ENCODE measurements around the gene ACSM6.
"Not testable (repeated sequence)": the region's sequence is repeated elsewhere in the genome, so short reads cannot be mapped to it uniquely, and the experiment has no call there.

ACSM6 gene

GRCh38 chr10:95235676-95236067 lies 41.6 kb downstream of the ACSM6 start:
- no peak overlapping the region for H3K4me3 ChIP-seq (ENCODE audit: low read depth, low read length)
- peak overlapping the region; percentile 72 for H3K27ac ChIP-seq (ENCODE audit: low read depth, low read length)
- no peak overlapping the region for H3K9ac ChIP-seq (ENCODE audit: low read length)
- H3K36me3 ChIP-seq (ENCODE audit: control insufficient read depth, insufficient read depth, low read length) = peaks cover 57% of the 10 kb centered on the region
- peaks cover 5% of the 10 kb centered on the region; the same call in 1 of the 2 replicates for H3K9me3 ChIP-seq (ENCODE audit: control insufficient read depth, insufficient read depth, low read depth, low read length)
- peaks cover 25% of the 10 kb centered on the region for H3K4me1 ChIP-seq (ENCODE audit: control insufficient read depth, insufficient read depth, low read length)
- H3K27me3 ChIP-seq (ENCODE audit: control insufficient read depth, insufficient read depth, low read length) = no peaks in the 10 kb centered on the region

GRCh38 chr10:95236068-95236903 lies 42.2 kb downstream of the ACSM6 start:
- H3K27ac ChIP-seq (ENCODE audit: low read depth, low read length) = peak overlapping the region; percentile 72
- no peak overlapping the region for H3K9ac ChIP-seq (ENCODE audit: low read length)

GRCh38 chr10:95237376-95238170 lies 43.5 kb downstream of the ACSM6 start:
- H3K36me3 ChIP-seq (ENCODE audit: control insufficient read depth, insufficient read depth, low read length) = peaks cover 73% of the 10 kb centered on the region
- H3K4me1 ChIP-seq (ENCODE audit: control insufficient read depth, insufficient read depth, low read length) = peaks cover 16% of the 10 kb centered on the region; the same call in 1 of the 2 replicates
- H3K4me3 ChIP-seq (ENCODE audit: low read depth, low read length) = no peak overlapping the region
- peak overlapping the region; percentile 11; the same call in 1 of the 2 replicates for H3K27ac ChIP-seq (ENCODE audit: low read depth, low read length)
- H3K27me3 ChIP-seq (ENCODE audit: control insufficient read depth, insufficient read depth, low read length) = no peaks in the 10 kb centered on the region
- H3K9me3 ChIP-seq (ENCODE audit: control insufficient read depth, insufficient read depth, low read depth, low read length) = peaks cover 5% of the 10 kb centered on the region; the same call in 1 of the 2 replicates
- no peak overlapping the region for H3K9ac ChIP-seq (ENCODE audit: low read length)

More at GRCh38 chr10:95236068-95236903, 42.2 kb downstream of the ACSM6 start:
- H3K9me3 ChIP-seq (ENCODE audit: control insufficient read depth, insufficient read depth, low read depth, low read length) = peaks cover 5% of the 10 kb centered on the region; the same call in 1 of the 2 replicates
- no peak overlapping the region for H3K4me3 ChIP-seq (ENCODE audit: low read depth, low read length)
- H3K36me3 ChIP-seq (ENCODE audit: control insufficient read depth, insufficient read depth, low read length) = peaks cover 63% of the 10 kb centered on the region
- no peaks in the 10 kb centered on the region for H3K27me3 ChIP-seq (ENCODE audit: control insufficient read depth, insufficient read depth, low read length)
- peaks cover 23% of the 10 kb centered on the region for H3K4me1 ChIP-seq (ENCODE audit: control insufficient read depth, insufficient read depth, low read length)

GRCh38 chr10:95240096-95240495 lies 46.1 kb downstream of the ACSM6 start:
- not testable (repeated sequence) for H3K27me3 ChIP-seq (ENCODE audit: control insufficient read depth, insufficient read depth, low read length); H3K9me3 ChIP-seq (ENCODE audit: control insufficient read depth, insufficient read depth, low read depth, low read length); H3K27ac ChIP-seq (ENCODE audit: low read depth, low read length); H3K9ac ChIP-seq (ENCODE audit: low read length); H3K4me3 ChIP-seq (ENCODE audit: low read depth, low read length)
- Histone ChIP-seq H3K4me1 (ENCODE audit: control insufficient read depth, insufficient read depth, low read length) (peaks cover 17% of the 10 kb centered on the region; the same call in 1 of the 2 replicates), H3K36me3 (ENCODE audit: control insufficient read depth, insufficient read depth, low read length) (peaks cover 81% of the 10 kb centered on the region)

GRCh38 chr10:95240811-95241210 lies 46.8 kb downstream of the ACSM6 start:
- Histone ChIP-seq H3K27ac (ENCODE audit: low read depth, low read length) (no peak overlapping the region; the same call in 1 of the 2 replicates), H3K36me3 (ENCODE audit: control insufficient read depth, insufficient read depth, low read length) (peaks cover 85% of the 10 kb centered on the region)

DNA sequence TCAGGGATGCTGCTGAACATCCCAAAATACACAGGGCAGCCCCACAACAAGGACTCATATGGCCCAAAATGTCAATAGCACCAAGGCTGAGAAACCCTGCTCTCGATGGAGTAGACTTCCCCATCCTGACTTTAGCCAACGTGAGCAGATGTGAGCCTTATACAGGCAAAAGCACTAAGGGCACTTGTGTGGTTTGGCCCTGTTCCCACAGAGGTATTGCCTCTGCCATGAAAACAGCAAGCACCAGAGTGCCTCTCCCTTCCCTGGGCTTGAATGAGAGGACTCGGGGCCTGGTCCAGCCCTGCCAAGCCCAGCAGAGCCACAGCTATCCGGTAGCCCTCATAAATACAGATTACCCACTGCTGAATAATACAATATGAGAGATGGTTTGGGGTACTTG lies 47.5 kb downstream of the ACSM6 start:
- Histone ChIP-seq H3K4me3 (ENCODE audit: low read depth, low read length) (no peak overlapping the region), H3K27ac (ENCODE audit: low read depth, low read length) (no peak overlapping the region; the same call in 1 of the 2 replicates), H3K9me3 (ENCODE audit: control insufficient read depth, insufficient read depth, low read depth, low read length) (peaks cover 5% of the 10 kb centered on the region; the same call in 1 of the 2 replicates), H3K9ac (ENCODE audit: low read length) (no peak overlapping the region), H3K27me3 (ENCODE audit: control insufficient read depth, insufficient read depth, low read length) (no peaks in the 10 kb centered on the region), H3K4me1 (ENCODE audit: control insufficient read depth, insufficient read depth, low read length) (peaks cover 7% of the 10 kb centered on the region; the same call in 1 of the 2 replicates), H3K36me3 (ENCODE audit: control insufficient read depth, insufficient read depth, low read length) (peaks cover 84% of the 10 kb centered on the region)

More at GRCh38 chr10:95240811-95241210, 46.8 kb downstream of the ACSM6 start:
- Histone ChIP-seq H3K4me1 (ENCODE audit: control insufficient read depth, insufficient read depth, low read length) (peaks cover 14% of the 10 kb centered on the region; the same call in 1 of the 2 replicates), H3K27me3 (ENCODE audit: control insufficient read depth, insufficient read depth, low read length) (no peaks in the 10 kb centered on the region), H3K9ac (ENCODE audit: low read length) (no peak overlapping the region), H3K4me3 (ENCODE audit: low read depth, low read length) (no peak overlapping the region), H3K9me3 (ENCODE audit: control insufficient read depth, insufficient read depth, low read depth, low read length) (peaks cover 5% of the 10 kb centered on the region; the same call in 1 of the 2 replicates)

DNA sequence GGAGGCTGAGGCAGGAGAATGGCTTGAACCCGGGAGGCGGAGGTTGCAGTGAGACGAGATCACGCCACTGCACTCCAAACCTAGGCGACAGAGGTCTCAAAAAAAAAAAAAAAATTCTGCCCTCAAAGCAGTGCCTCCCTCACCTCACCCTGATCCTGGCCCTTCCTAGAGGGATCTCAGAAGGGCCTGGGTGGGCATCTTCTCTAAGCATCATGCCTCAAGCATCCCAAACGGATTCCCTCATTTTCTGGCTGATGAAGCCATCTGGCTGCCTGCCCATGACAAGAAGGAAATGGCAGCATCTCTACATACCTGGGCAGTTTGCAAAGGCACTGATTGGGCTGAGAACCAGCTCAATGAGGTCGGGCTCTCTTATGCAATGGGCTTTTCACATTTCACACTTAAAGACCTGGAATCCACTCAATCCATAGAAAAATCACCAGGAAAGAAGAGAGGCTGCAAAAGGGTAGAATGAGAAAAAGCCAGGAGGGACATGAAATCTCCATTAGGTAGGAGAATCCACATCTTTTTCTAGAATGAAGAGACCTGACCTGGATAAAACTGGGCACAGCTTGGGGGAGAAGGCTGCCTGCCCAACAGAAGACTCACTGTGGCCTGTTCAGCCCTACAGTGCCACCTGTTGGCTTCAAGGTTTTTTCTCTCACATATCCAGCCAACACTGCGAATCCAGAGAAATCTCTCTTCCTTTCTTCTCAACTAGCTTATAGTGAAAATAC lies 48.7 kb downstream of the ACSM6 start:
- peaks cover 84% of the 10 kb centered on the region for H3K36me3 ChIP-seq (ENCODE audit: control insufficient read depth, insufficient read depth, low read length)
- H3K9ac ChIP-seq (ENCODE audit: low read length) = no peak overlapping the region
- peaks cover 16% of the 10 kb centered on the region for H3K4me1 ChIP-seq (ENCODE audit: control insufficient read depth, insufficient read depth, low read length)
- no peak overlapping the region for H3K4me3 ChIP-seq (ENCODE audit: low read depth, low read length)
- no peak overlapping the region for H3K27ac ChIP-seq (ENCODE audit: low read depth, low read length)
- H3K27me3 ChIP-seq (ENCODE audit: control insufficient read depth, insufficient read depth, low read length) = no peaks in the 10 kb centered on the region
- peaks cover 5% of the 10 kb centered on the region; the same call in 1 of the 2 replicates for H3K9me3 ChIP-seq (ENCODE audit: control insufficient read depth, insufficient read depth, low read depth, low read length)

- Histone ChIP-seq H3K9ac (ENCODE audit: low read length) (no peak overlapping the region), H3K36me3 (ENCODE audit: control insufficient read depth, insufficient read depth, low read length) (peaks cover 82% of the 10 kb centered on the region), H3K27me3 (ENCODE audit: control insufficient read depth, insufficient read depth, low read length) (no peaks in the 10 kb centered on the region), H3K9me3 (ENCODE audit: control insufficient read depth, insufficient read depth, low read depth, low read length) (peaks cover 5% of the 10 kb centered on the region; the same call in 1 of the 2 replicates), H3K4me3 (ENCODE audit: low read depth, low read length) (no peak overlapping the region), H3K27ac (ENCODE audit: low read depth, low read length) (no peak overlapping the region), H3K4me1 (ENCODE audit: control insufficient read depth, insufficient read depth, low read length) (peaks cover 19% of the 10 kb centered on the region)
These were observed 49.2 kb downstream of the ACSM6 start for GRCh38 chr10:95243318-95243617.

DNA sequence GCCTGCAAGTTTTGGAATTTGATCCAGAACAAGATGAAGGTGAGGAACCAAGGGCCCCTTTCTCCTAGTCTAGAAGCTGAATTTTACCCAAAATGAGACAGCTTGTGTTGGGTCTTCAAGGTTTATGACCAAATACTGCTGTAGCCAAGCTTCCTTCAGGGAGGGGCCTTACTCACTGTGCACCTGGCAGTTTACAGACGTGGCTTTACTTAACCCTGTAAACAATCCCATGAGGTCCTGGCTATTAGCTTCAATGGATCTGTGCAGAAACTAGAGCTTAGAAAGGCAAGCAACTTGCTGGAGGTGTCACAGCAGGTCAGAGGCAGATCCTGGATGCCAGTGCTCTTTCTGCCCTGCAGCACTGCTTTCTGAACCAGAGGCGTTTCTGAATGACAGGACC lies 50.1 kb downstream of the ACSM6 start:
- Histone ChIP-seq H3K27me3 (ENCODE audit: control insufficient read depth, insufficient read depth, low read length) (no peaks in the 10 kb centered on the region), H3K4me1 (ENCODE audit: control insufficient read depth, insufficient read depth, low read length) (peaks cover 19% of the 10 kb centered on the region), H3K4me3 (ENCODE audit: low read depth, low read length) (no peak overlapping the region), H3K27ac (ENCODE audit: low read depth, low read length) (no peak overlapping the region; the same call in 1 of the 2 replicates), H3K9ac (ENCODE audit: low read length) (no peak overlapping the region), H3K36me3 (ENCODE audit: control insufficient read depth, insufficient read depth, low read length) (peaks cover 82% of the 10 kb centered on the region), H3K9me3 (ENCODE audit: control insufficient read depth, insufficient read depth, low read depth, low read length) (peaks cover 5% of the 10 kb centered on the region; the same call in 1 of the 2 replicates)

- no peak overlapping the region for H3K27ac ChIP-seq (ENCODE audit: low read depth, low read length)
- no peaks in the 10 kb centered on the region for H3K9me3 ChIP-seq (ENCODE audit: control insufficient read depth, insufficient read depth, low read depth, low read length)
- no peaks in the 10 kb centered on the region for H3K27me3 ChIP-seq (ENCODE audit: control insufficient read depth, insufficient read depth, low read length)
- H3K36me3 ChIP-seq (ENCODE audit: control insufficient read depth, insufficient read depth, low read length) = peaks cover 79% of the 10 kb centered on the region
- no peak overlapping the region for H3K9ac ChIP-seq (ENCODE audit: low read length)
- no peak overlapping the region for H3K4me3 ChIP-seq (ENCODE audit: low read depth, low read length)
- peaks cover 27% of the 10 kb centered on the region for H3K4me1 ChIP-seq (ENCODE audit: control insufficient read depth, insufficient read depth, low read length)
These were observed 51.5 kb downstream of the ACSM6 start for GRCh38 chr10:95245425-95246055.
